K562 (cell line): ENCODE measurements around the gene CELSR2. TPM values are rescaled to one million over a fixed set of nuclear protein-coding genes. Genes with fewer than 3 reads are reported as not detected.
A peak's percentile ranks its signal among the peaks of the same experiment; 100 is the strongest.

Experiments used
- CAMTA2 ChIP-seq: fragments of 250-450 bp; sonication (Bioruptor Pico); conservative IDR thresholded peaks from 2 replicates; pipeline ENCODE4 v1.5.1; 2022
- CEBPG ChIP-seq, 3 experiments: fragments of 200-800 bp in 1 of 3; sonication (Bioruptor generic) in 1 of 3; sonication (generic) in 1 of 3; formaldehyde crosslinking in 1 of 3; IDR thresholded peaks in 2 of 3; conservative IDR thresholded peaks in 1 of 3; 2 replicates each; pipeline versions ENCODE4 v1.6.1 to v1.8.0; 2016 to 2022; ENCODE audit warnings: missing compliant biosample characterization in 2 of 3, missing genetic modification characterization in 2 of 3, mild to moderate bottlenecking in 1 of 3, missing genetic modification reagents in 1 of 3
- E2F1 ChIP-seq: sonication (generic); formaldehyde crosslinking; IDR thresholded peaks from 2 replicates; pipeline ENCODE4 v1.8.1; 2023; ENCODE audit warnings: mild to moderate bottlenecking, missing genetic modification reagents, moderate library complexity
- E2F4 ChIP-seq: sonication (generic); formaldehyde crosslinking; IDR thresholded peaks from 2 replicates; pipeline ENCODE4 v1.8.0; 2022; ENCODE audit warnings: mild to moderate bottlenecking, low read depth, missing genetic modification reagents
- FIP1L1 ChIP-seq: fragments of 200-400 bp; formaldehyde crosslinking; IDR thresholded peaks from 2 replicates; pipeline ENCODE4 v1.6.1; 2018; ENCODE audit warnings: mild to moderate bottlenecking, low read depth, low read length; ENCODE audit not compliant: poor library complexity, severe bottlenecking
- HBP1 ChIP-seq: fragments of 450-650 bp; formaldehyde crosslinking; IDR thresholded peaks from 2 replicates; pipeline ENCODE4 v1.4.0; 2022; ENCODE audit warnings: missing genetic modification characterization
- HNRNPLL ChIP-seq: fragments of 200-400 bp; formaldehyde crosslinking; IDR thresholded peaks from 2 replicates; pipeline ENCODE4 v1.6.1; 2017; ENCODE audit warnings: low read length, low read depth, mild to moderate bottlenecking; ENCODE audit not compliant: poor library complexity, severe bottlenecking
- KLF16 ChIP-seq: IDR thresholded peaks from 2 replicates; pipeline ENCODE4 v1.6.1; 2016; ENCODE audit warnings: antibody characterized with exemption
- MAFK ChIP-seq: IDR thresholded peaks from 2 replicates; pipeline ENCODE4 v1.6.1; 2011; ENCODE audit warnings: low read length, improper control_type of control experiment
- NR2F6 ChIP-seq: fragments of 450-650 bp; formaldehyde crosslinking; IDR thresholded peaks from 2 replicates; pipeline ENCODE4 v1.4.0; 2020; ENCODE audit warnings: mild to moderate bottlenecking
- NR3C1 ChIP-seq: sonication (generic); formaldehyde crosslinking; IDR thresholded peaks from 2 replicates; pipeline ENCODE4 v1.8.1; 2022; ENCODE audit warnings: missing genetic modification reagents
- OTX1 ChIP-seq: fragments of 450-650 bp; formaldehyde crosslinking; IDR thresholded peaks from 2 replicates; pipeline ENCODE4 v1.4.0; 2022; ENCODE audit warnings: mild to moderate bottlenecking
- PML ChIP-seq: IDR thresholded peaks from 2 replicates; pipeline ENCODE4 v1.6.1; 2012; ENCODE audit warnings: low read length, inconsistent platforms
- RNF2 ChIP-seq: sonication (generic); IDR thresholded peaks from 2 replicates; pipeline ENCODE4 v1.6.1; 2016
- SMARCC2 ChIP-seq: fragments of 450-650 bp; IDR thresholded peaks from 2 replicates; pipeline ENCODE4 v1.6.1; 2017; ENCODE audit warnings: antibody characterized with exemption, moderate library complexity, mild to moderate bottlenecking, low read depth
- ZNF174 ChIP-seq: fragments of 250-450 bp; sonication (Bioruptor Pico); IDR thresholded peaks from 2 replicates; pipeline ENCODE4 v1.4.0; 2020; ENCODE audit warnings: mild to moderate bottlenecking
- ZNF232 ChIP-seq: sonication (generic); formaldehyde crosslinking; IDR thresholded peaks from 2 replicates; pipeline ENCODE4 v1.8.0; 2022; ENCODE audit warnings: mild to moderate bottlenecking, missing genetic modification reagents
- ZNF282 ChIP-seq: sonication (generic); formaldehyde crosslinking; IDR thresholded peaks from 2 replicates; pipeline ENCODE4 v1.8.1; 2023; ENCODE audit warnings: missing genetic modification reagents
- ZNF445 ChIP-seq: fragments of 250-450 bp; sonication (Bioruptor Pico); IDR thresholded peaks from 2 replicates; pipeline ENCODE4 v1.4.0; 2020; ENCODE audit warnings: low read depth, mild to moderate bottlenecking, moderate library complexity
- polyA plus RNA-seq, 8 experiments: library from polyadenylated mRNA; depleted of rRNA in 4 of 8; stranded (reverse) in 5 of 8; unstranded in 3 of 8; fragments of >200 nt; fragmentation: Nextera tagmentation in 2 of 8; fragmentation: Illumina TruSeq in 1 of 8; extraction: Ambion mirVana in 2 of 8; extraction: Trizol in 1 of 8; gene quantifications; 2 replicates each; pipeline versions ENCODE4 v1.2.1 to v1.2.3, GENCODE V29; 2011 to 2014; ENCODE audit warnings: inconsistent platforms in 1 of 8, missing spikeins in 1 of 8
- total RNA-seq, 7 experiments: library from RNA; depleted of rRNA in 6 of 7; stranded (reverse); fragments of >200 nt in 6 of 7; fragmentation: Illumina TruSeq in 2 of 7; extraction: Trizol in 2 of 7; gene quantifications; 2 replicates each; pipeline versions ENCODE4 v1.2.1 to v1.2.3, GENCODE V29; 2011 to 2021; ENCODE audit warnings: low replicate concordance in 1 of 7

CELSR2 gene
- total and polyA plus RNA-seq, 9 of the 15 experiments (the other 6 are each of a cell fraction or from before 2014, with no cell fraction given) = 0.31 to 21.9 (median 4.2) TPM

GRCh38 chr1:109282952-109283747, 33.8 kb downstream of the CELSR2 start, which contains the start of gene PSRC1 (continued):
- TF ChIP-seq HNRNPLL = peak; percentile 29
- TF ChIP-seq SMARCC2 = peak; percentile 28
- no peak for TF ChIP-seq KLF16
- TF ChIP-seq HBP1 (CRISPR knock-in tag) = peak; percentile 65; the same call in 1 of the 2 replicates
- no peak for TF ChIP-seq E2F4
- 0 out of 2 replicates have a peak, but pooled peaks have one; percentile 8 for TF ChIP-seq NR3C1 (CRISPR knock-in tag)
- 0 out of 2 replicates have a peak, but pooled peaks have one; percentile 58 for TF ChIP-seq E2F1 (CRISPR knock-in tag)
- TF ChIP-seq MAFK = no peak
- TF ChIP-seq ZNF232 (CRISPR knock-in tag) = no peak
- peak; percentile 86 for TF ChIP-seq FIP1L1
- TF ChIP-seq CEBPG (CRISPR knock-in tag; IDR thresholded peaks at IDR 0.05) = no peak
- no peak for TF ChIP-seq CEBPG (tag; conservative IDR thresholded peaks at IDR 0.05 in 1 of 2, IDR thresholded peaks at IDR 0.05 in 1 of 2)
- 0 out of 2 replicates have a peak, but pooled peaks have one; percentile 56 for TF ChIP-seq OTX1 (CRISPR knock-in tag)
- TF ChIP-seq PML = 0 out of 2 replicates have a peak, but pooled peaks have one; percentile 62
- no peak for TF ChIP-seq ZNF174 (CRISPR knock-in tag)
- no peak for TF ChIP-seq NR2F6 (CRISPR knock-in tag)
- TF ChIP-seq RNF2 = peak; percentile 55
- no peak for TF ChIP-seq ZNF282 (CRISPR knock-in tag)
- no peak for TF ChIP-seq CAMTA2
- TF ChIP-seq ZNF445 = no peak; the same call in 1 of the 2 replicates
